Activated gamma-delta T cell (primary cell): ENCODE measurements around the gene MUC4.
"Not testable (repeated sequence)": the region's sequence is repeated elsewhere in the genome, so short reads cannot be mapped to it uniquely, and the experiment has no call there.

ENCODE experiments used
- DNase-seq: peaks from one replicate; lab custom pipeline; 2025; lab: John Stamatoyannopoulos, UW

The MUC4 gene

GRCh38 chr3:195835791-195836190 lies 24.1 kb upstream of the MUC4 start:
- no peak for DNase-seq

- no peak for DNase-seq
Observed at GRCh38 chr3:195834675-195835583, 23.2 kb upstream of the MUC4 start.

GRCh38 chr3:195829897-195830254 lies 18.1 kb upstream of the MUC4 start:
- DNase-seq = no peak

- no peak for DNase-seq
Observed at GRCh38 chr3:195828762-195829161, 17.0 kb upstream of the MUC4 start.

GRCh38 chr3:195825857-195826804 lies 14.4 kb upstream of the MUC4 start:
- no peak for DNase-seq

- no peak for DNase-seq
Observed at GRCh38 chr3:195825191-195825588, 13.5 kb upstream of the MUC4 start.

GRCh38 chr3:195824425-195825190 lies 12.9 kb upstream of the MUC4 start:
- DNase-seq = not testable (repeated sequence)

GRCh38 chr3:195823999-195824398 lies 12.3 kb upstream of the MUC4 start:
- no peak for DNase-seq

- DNase-seq = no peak
Observed at GRCh38 chr3:195823280-195823679, 11.6 kb upstream of the MUC4 start.

- DNase-seq = no peak
Observed at GRCh38 chr3:195822131-195822696, 10.5 kb upstream of the MUC4 start.

GRCh38 chr3:195821403-195822130 lies 9.8 kb upstream of the MUC4 start:
- no peak for DNase-seq

- DNase-seq = no peak
Observed at GRCh38 chr3:195820901-195821300, 9.2 kb upstream of the MUC4 start.

- DNase-seq = no peak
Observed at GRCh38 chr3:195820186-195820585, 8.5 kb upstream of the MUC4 start.

- no peak for DNase-seq
Observed at GRCh38 chr3:195818301-195818700, 6.6 kb upstream of the MUC4 start.

- DNase-seq = no peak
Observed at GRCh38 chr3:195817578-195818135, 5.9 kb upstream of the MUC4 start.

GRCh38 chr3:195816276-195816913 lies 4.7 kb upstream of the MUC4 start:
- DNase-seq = not testable (repeated sequence)

- no peak for DNase-seq
Observed at GRCh38 chr3:195815169-195815771, 3.5 kb upstream of the MUC4 start.

- no peak for DNase-seq
Observed at GRCh38 chr3:195813916-195814640, 2.3 kb upstream of the MUC4 start.

- no peak for DNase-seq
Observed at GRCh38 chr3:195812366-195812765, 637 bp upstream of the MUC4 start.
